ENCODE measurements around the gene MRPL54.

The MRPL54 gene

GRCh38 chr19:3770136-3770999, 7.9 kb downstream of the MRPL54 start:
- no peak for DNase-seq

- no peak for DNase-seq
Observed at GRCh38 chr19:3771000-3771905, 8.8 kb downstream of the MRPL54 start.

- no peak for DNase-seq
Observed at GRCh38 chr19:3771906-3772455, 9.5 kb downstream of the MRPL54 start, which contains the start of gene RAX2. TSS of gene RAX2 (minus strand) at chr19:3772228. CDS start at chr19:3771742, 486 bp downstream.

GRCh38 chr19:3773814-3774515, 11.5 kb downstream of the MRPL54 start:
- DNase-seq, result no peak

- no peak for DNase-seq
Observed at GRCh38 chr19:3774621-3775373, 12.3 kb downstream of the MRPL54 start.

- DNase-seq, result no peak
Observed at GRCh38 chr19:3775374-3775711, 12.9 kb downstream of the MRPL54 start.

- DNase-seq, result no peak
Observed at GRCh38 chr19:3775831-3776230, 13.3 kb downstream of the MRPL54 start.

- DNase-seq, result no peak
Observed at GRCh38 chr19:3776479-3777040, 14.1 kb downstream of the MRPL54 start.

- DNase-seq, result no peak
Observed at GRCh38 chr19:3778104-3778867, 15.8 kb downstream of the MRPL54 start.

GRCh38 chr19:3778899-3779723, 16.6 kb downstream of the MRPL54 start:
- DNase-seq, result no peak

GRCh38 chr19:3780786-3781304, 18.4 kb downstream of the MRPL54 start:
- DNase-seq, result no peak

- DNase-seq, result no peak
Observed at GRCh38 chr19:3781603-3782002, 19.1 kb downstream of the MRPL54 start.

- DNase-seq, result no peak
Observed at GRCh38 chr19:3782330-3782729, 19.8 kb downstream of the MRPL54 start.

GRCh38 chr19:3782903-3783302, 20.4 kb downstream of the MRPL54 start:
- DNase-seq, result no peak

GRCh38 chr19:3783660-3784584, 21.4 kb downstream of the MRPL54 start:
- peak; percentile 56 for DNase-seq

- DNase-seq, result no peak
Observed at GRCh38 chr19:3784607-3785450, 22.3 kb downstream of the MRPL54 start.

- peak; percentile 19 for DNase-seq
Observed at GRCh38 chr19:3785451-3785937, 23.0 kb downstream of the MRPL54 start.
